Esophagus squamous epithelium (tissue), 4 donors: ENCODE data around the gene EIF1AY.

ENCODE experiments used
- CTCF ChIP-seq, 6 experiments: fragments of 450-650 bp in 4 of 6; fragments of 200-600 bp in 2 of 6; sonication (generic) in 2 of 6; IDR thresholded peaks; one replicate each; pipeline ENCODE4 v1.5.1; 2016 to 2019; ENCODE audit warnings: antibody characterized with exemption in 6 of 6, mild to moderate bottlenecking in 4 of 6, moderate library complexity in 4 of 6
- POLR2A ChIP-seq, 4 donors: fragments of 450-650 bp; IDR thresholded peaks; one replicate each; pipeline ENCODE4 v1.6.1; 2017; ENCODE audit warnings: antibody characterized with exemption in 4 of 4, mild to moderate bottlenecking in 4 of 4, moderate library complexity in 3 of 4

- TF ChIP-seq CTCF (IDR thresholded peaks at IDR 0.05) (no peak), POLR2A (IDR thresholded peaks at IDR 0.05) (no peak)
These were observed 29.5 kb upstream of the EIF1AY start for GRCh38 chrY:20546071-20546470.
